Measurements from ENCODE around the gene KBTBD8.

- no peak for TF ChIP-seq CTCF (IDR thresholded peaks at IDR 0.05)
- TF ChIP-seq EZH2 (IDR thresholded peaks at IDR 0.05; ENCODE audit: borderline replicate concordance, insufficient read depth, low read depth, low read length, poor library complexity, severe bottlenecking) = no peak
These were observed 19.1 kb downstream of the KBTBD8 start for GRCh38 chr3:67017211-67017610.
